Measurements from ENCODE around the gene TIMP1. TPM values are rescaled to one million over a fixed set of nuclear protein-coding genes. Genes with fewer than 3 reads are reported as not detected.

TIMP1 gene
- total and polyA plus RNA-seq, 2 of the 13 experiments (the other 11 are each of a cell fraction or from before 2014, with no cell fraction given) = 12.3 to 45.8 TPM

DNA sequence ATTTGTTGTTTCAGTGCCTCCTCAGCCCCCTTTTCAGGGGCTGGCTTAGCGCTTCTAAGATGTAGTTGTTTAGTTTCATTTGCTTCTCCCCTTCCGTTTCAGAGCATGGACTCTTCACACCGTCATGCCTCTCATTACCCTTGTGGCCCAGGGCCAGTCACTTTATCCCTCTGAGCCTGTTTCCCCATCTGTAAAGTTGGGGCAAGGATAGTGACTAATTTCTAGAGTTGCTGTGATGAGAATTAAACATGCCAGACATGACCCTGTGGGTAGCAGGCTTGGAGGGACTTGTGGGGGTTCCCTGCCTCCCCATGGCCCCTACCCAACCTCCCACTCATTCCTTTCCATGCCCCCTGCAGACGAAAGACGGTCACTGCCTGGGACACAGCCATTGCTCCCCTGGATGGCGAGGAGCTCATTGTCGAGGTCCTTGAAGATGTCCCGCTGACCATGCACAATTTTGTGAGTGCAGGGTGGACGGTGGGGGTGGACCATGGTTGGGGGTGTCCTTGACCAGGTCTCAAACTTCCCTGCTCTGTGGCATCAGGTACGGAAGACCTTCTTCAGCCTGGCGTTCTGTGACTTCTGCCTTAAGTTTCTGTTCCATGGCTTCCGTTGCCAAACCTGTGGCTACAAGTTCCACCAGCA is 17.7 kb upstream of the TIMP1 start (continued):
- TF ChIP-seq SKIL (CRISPR knock-in tag; IDR thresholded peaks at IDR 0.05; ENCODE audit: borderline replicate concordance) (no peak), ZSCAN30 (CRISPR knock-in tag; IDR thresholded peaks at IDR 0.05) (no peak), TERF1 (CRISPR knock-in tag; IDR thresholded peaks at IDR 0.05) (no peak), NFAT5 (CRISPR knock-in tag; IDR thresholded peaks at IDR 0.05) (no peak), TGIF2 (CRISPR knock-in tag; IDR thresholded peaks at IDR 0.05) (no peak), ZBTB46 (CRISPR knock-in tag; IDR thresholded peaks at IDR 0.05; ENCODE audit: borderline replicate concordance) (no peak), MXD4 (CRISPR knock-in tag; IDR thresholded peaks at IDR 0.05) (no peak), ZNF775 (CRISPR knock-in tag; IDR thresholded peaks at IDR 0.05; ENCODE audit: borderline replicate concordance) (no peak), ARNT (IDR thresholded peaks at IDR 0.05) (no peak), SPEN (CRISPR knock-in tag; IDR thresholded peaks at IDR 0.05; ENCODE audit: low read depth) (no peak), ZNF768 (CRISPR knock-in tag; IDR thresholded peaks at IDR 0.05) (no peak), YEATS2 (CRISPR knock-in tag; IDR thresholded peaks at IDR 0.05; ENCODE audit: borderline replicate concordance) (no peak), ZNF382 (CRISPR knock-in tag; IDR thresholded peaks at IDR 0.05; ENCODE audit: borderline replicate concordance) (no peak)
- TF ChIP-seq, protein P1, sequence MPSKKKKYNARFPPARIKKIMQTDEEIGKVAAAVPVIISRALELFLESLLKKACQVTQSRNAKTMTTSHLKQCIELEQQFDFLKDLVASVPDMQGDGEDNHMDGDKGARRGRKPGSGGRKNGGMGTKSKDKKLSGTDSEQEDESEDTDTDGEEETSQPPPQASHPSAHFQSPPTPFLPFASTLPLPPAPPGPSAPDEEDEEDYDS (CRISPR knock-in tag; IDR thresholded peaks at IDR 0.05) = no peak

Data from HepG2 (cell line).